Pancreas (tissue), 10 donors: Measurements from ENCODE around the gene GCC1. TPM values are rescaled to one million over a fixed set of nuclear protein-coding genes. Genes with fewer than 3 reads are reported as not detected.

ENCODE experiments used
- ATAC-seq, 4 donors: fragments of 200-7000 bp; cut with Tn5 transposase; one replicate each; pipeline versions ENCODE4 v1.8.0 to v1.9.1; 2020; ENCODE audit warnings: mild to moderate bottlenecking in 4 of 4, moderate library complexity in 4 of 4
- DNase-seq, 6 donors: peaks; one replicate each; pipeline ENCODE4 v3.0.0-alpha.2; 2020
- FAIRE-seq: peaks from 2 replicates; lab custom pipeline; 2012; peaks lifted over from hg19 to GRCh38; lab: Jason Lieb, UNC
- H3K27ac ChIP-seq, 4 donors: fragments of 200-600 bp; sonication (generic); 1 replicate in 3 of 4; 2 replicates in 1 of 4; pipeline versions ENCODE4 v1.5.0 to v1.8.0; 2020
- H3K27me3 ChIP-seq, 4 donors: fragments of 200-600 bp; one replicate each; pipeline ENCODE4 v1.8.0; 2021
- H3K36me3 ChIP-seq, 3 donors: fragments of 200-600 bp; sonication (generic) in 1 of 3; one replicate each; pipeline versions ENCODE4 v1.5.0 to v1.8.0; 2020 to 2021
- H3K4me1 ChIP-seq, 3 donors: fragments of 200-600 bp; one replicate each; pipeline ENCODE4 v1.8.0; 2021
- H3K4me3 ChIP-seq, 4 donors: fragments of 200-600 bp; sonication (generic) in 2 of 4; one replicate each; pipeline versions ENCODE4 v1.5.0 to v1.8.0; 2020 to 2021
- H3K9me3 ChIP-seq, 4 donors: fragments of 200-600 bp; one replicate each; pipeline ENCODE4 v1.8.0; 2021
- CTCF ChIP-seq, 4 donors: fragments of 200-600 bp; sonication (generic) in 3 of 4; IDR thresholded peaks; one replicate each; pipeline versions ENCODE4 v1.5.0 to v1.8.0; 2021; ENCODE audit warnings: antibody characterized with exemption in 4 of 4
- WGBS, 2 donors: extraction: QIAGEN DNeasy Blood & Tissue Kit; methylation state at CpG; one replicate each; pipeline ENCODE4 v1.1.7; 2013; 5-methylcytosine and 5-hydroxymethylcytosine counted together
- intact Hi-C, 3 donors: fragments of 100-400 bp; cut with DNase I; formaldehyde crosslinking; loops; one replicate each; pipeline versions ENCODE4 v1.11.1 to v1.14.2; 2022
- polyA plus RNA-seq, 2 donors: library from polyadenylated mRNA; stranded (reverse); fragments of 200-250 nt; gene quantifications; one replicate each; pipeline ENCODE4 v1.2.3, GENCODE V29; 2013
- total RNA-seq, 6 donors: library from RNA; stranded (reverse); fragmentation: NEBNext Ultra II Directional in 4 of 6; extraction: Animal tissue kit (Norgen Biotek cat#: 25700) in 4 of 6; gene quantifications; one replicate each; pipeline versions ENCODE4 v1.2.1 to v1.2.4, GENCODE V29; 2021 to 2023
- donor health status: healthy with polysubstance abuse.
- donor health status: DM: no; HTN: no; CAD: no; lungs with moderate emphysema.
- donor health status: DM: no; HTN: no; CAD: no.
- donor health status: control.
- donor health status: control.
- donor health status: Bipolar disorder and iron deficiency.
- donor health status: DM: yes; HTN: yes; CAD: no.
- donor health status: DM: no; HTN: no; CAD: no.
- donor health status: DM: no; HTN: no; CAD: no.
- donor health status: DM: yes; HTN: yes; CAD: no.

GCC1 gene
- total and polyA plus RNA-seq, 8 donors, result 4.3 to 12.2 (median 6.7) TPM

GRCh38 chr7:127532736-127533135 lies 52.7 kb downstream of the GCC1 start:
- TF ChIP-seq CTCF (IDR thresholded peaks at IDR 0.05), result no peak
- intact Hi-C loops, result no loop called here
- FAIRE-seq, result no peak

GRCh38 chr7:127532151-127532550 lies 53.2 kb downstream of the GCC1 start:
- intact Hi-C loops, result no loop called here
- DNase-seq (no peak), ATAC-seq (no peak), FAIRE-seq (no peak)
- no peak overlapping the region for H3K4me3 ChIP-seq
- no peaks in the 10 kb centered on the region for H3K4me1 ChIP-seq
- no peak for TF ChIP-seq CTCF (IDR thresholded peaks at IDR 0.05)
- no peak overlapping the region for H3K27ac ChIP-seq
- no peaks in the 10 kb centered on the region for H3K9me3 ChIP-seq
- 71 to 82% methylated on average over 2 of the region's 2 CpGs for WGBS, 2 donors
- no peaks in the 10 kb centered on the region for H3K27me3 ChIP-seq
- no peaks in the 10 kb centered on the region for H3K36me3 ChIP-seq

More at GRCh38 chr7:127532736-127533135, 52.7 kb downstream of the GCC1 start:
- no peak overlapping the region for H3K27ac ChIP-seq
- no peak for ATAC-seq
- no peak overlapping the region for H3K4me3 ChIP-seq
- DNase-seq, result no peak
- H3K27me3 ChIP-seq, result no peaks in the 10 kb centered on the region
- no peaks in the 10 kb centered on the region for H3K9me3 ChIP-seq
- no peaks in the 10 kb centered on the region for H3K4me1 ChIP-seq
- no peaks in the 10 kb centered on the region for H3K36me3 ChIP-seq

Other genes starting within 250 kb of the GCC1 start
- 10 to 100 TPM; 12.4 to 19.7 (median 14.1) TPM for gene ZNF800, start 192.9 kb downstream of the GCC1 start, total RNA-seq
- 1 to 10 TPM; 6.0 to 8.3 TPM for gene ZNF800, start 192.9 kb downstream of the GCC1 start, polyA plus RNA-seq
- 10 to 100 TPM; 71.0 to 86.4 (median 76.8) TPM for gene ARF5, start 2.8 kb upstream of the GCC1 start, total RNA-seq
- 100 to 1,000 TPM; 160 to 207 TPM for gene ARF5, start 2.8 kb upstream of the GCC1 start, polyA plus RNA-seq
- under 1 TPM in 3 of 6 donors, not detected in 3; 0.37 to 0.49 (median 0.41) TPM for gene FSCN3, start 8.1 kb upstream of the GCC1 start, total RNA-seq
- gene FSCN3, start 8.1 kb upstream of the GCC1 start, polyA plus RNA-seq, result under 1 TPM; 0.89 to 0.95 TPM
- gene PAX4, start 32.5 kb upstream of the GCC1 start, total RNA-seq, result under 1 TPM in 2 of 6 donors, not detected in 4; 0.09 to 0.21 TPM
- under 1 TPM in 1 of 2 donors, not detected in 1; 0.42 TPM for gene PAX4, start 32.5 kb upstream of the GCC1 start, polyA plus RNA-seq
- gene SND1, start 66.6 kb upstream of the GCC1 start, total RNA-seq, result 100 to 1,000 TPM; 206 to 308 (median 258) TPM
- 100 to 1,000 TPM in 1 of 2 donors, 10 to 100 TPM in 1; 84.1 to 132 TPM for gene SND1, start 66.6 kb upstream of the GCC1 start, polyA plus RNA-seq